Spinal cord (tissue), 10 donors: Measurements from ENCODE around the gene BARHL2. TPM values are rescaled to one million over a fixed set of nuclear protein-coding genes. Genes with fewer than 3 reads are reported as not detected.
A peak's percentile ranks its signal among the peaks of the same experiment; 100 is the strongest.

Source experiments
- DNase-seq, 6 donors: peaks; one replicate each; pipeline versions ENCODE4 v3.0.0 to v3.0.0-alpha.2; 2013 to 2015; ENCODE audit warnings: low spot score in 6 of 6, low read depth in 4 of 6
- H3K27ac ChIP-seq: one replicate; pipeline ENCODE4 v1.5.1; 2013; ENCODE audit warnings: low read depth, low read length, control low read depth
- H3K27me3 ChIP-seq: one replicate; pipeline ENCODE4 v1.6.1; 2013; ENCODE audit warnings: low read length; ENCODE audit not compliant: control insufficient read depth, insufficient read depth
- H3K36me3 ChIP-seq: one replicate; pipeline ENCODE4 v1.6.1; 2013; ENCODE audit warnings: low read length; ENCODE audit not compliant: control insufficient read depth, insufficient read depth
- H3K4me1 ChIP-seq: one replicate; pipeline ENCODE4 v1.6.1; 2013; ENCODE audit warnings: low read length; ENCODE audit not compliant: control insufficient read depth, insufficient read depth
- H3K4me3 ChIP-seq: one replicate; pipeline ENCODE4 v1.5.1; 2013; ENCODE audit warnings: low read depth, low read length, control low read depth
- H3K9me3 ChIP-seq: one replicate; pipeline ENCODE4 v1.6.1; 2013; ENCODE audit warnings: low read length; ENCODE audit not compliant: control insufficient read depth, insufficient read depth
- WGBS: methylation state at CpG from one replicate; pipeline ENCODE4 v1.1.5; 2013; ENCODE audit warnings: missing lambda C conversion rate; ENCODE audit not compliant: insufficient coverage; 5-methylcytosine and 5-hydroxymethylcytosine counted together
- long read RNA-seq, 4 donors: transcript quantifications; one replicate each; lab custom pipeline, GENCODE V29; 2026
- polyA plus RNA-seq, 2 donors: library from polyadenylated mRNA; unstranded; fragments of 120-200 nt; gene quantifications; one replicate each; pipeline ENCODE4 v1.2.1, GENCODE V29; 2013; ENCODE audit not compliant: insufficient read length in 2 of 2
- total RNA-seq, 2 donors: library from RNA; depleted of rRNA in 1 of 2; stranded (reverse); fragments of 120-200 nt in 1 of 2; fragments of >200 nt in 1 of 2; gene quantifications; one replicate each; pipeline versions ENCODE4 v1.2.3 to v1.2.4, GENCODE V29; 2013 to 2014
- donor health status: healthy.

BARHL2 gene
- total RNA-seq (under 1 TPM; 0.10 to 0.44 TPM), polyA plus RNA-seq (1 to 10 TPM; 3.7 to 3.8 TPM)
- long read RNA-seq, donor 1 = 0 reads
- long read RNA-seq, donor 2 = 0 reads
- long read RNA-seq, donor 3 = 0 reads
- long read RNA-seq, donor 4 = 0 reads

DNA sequence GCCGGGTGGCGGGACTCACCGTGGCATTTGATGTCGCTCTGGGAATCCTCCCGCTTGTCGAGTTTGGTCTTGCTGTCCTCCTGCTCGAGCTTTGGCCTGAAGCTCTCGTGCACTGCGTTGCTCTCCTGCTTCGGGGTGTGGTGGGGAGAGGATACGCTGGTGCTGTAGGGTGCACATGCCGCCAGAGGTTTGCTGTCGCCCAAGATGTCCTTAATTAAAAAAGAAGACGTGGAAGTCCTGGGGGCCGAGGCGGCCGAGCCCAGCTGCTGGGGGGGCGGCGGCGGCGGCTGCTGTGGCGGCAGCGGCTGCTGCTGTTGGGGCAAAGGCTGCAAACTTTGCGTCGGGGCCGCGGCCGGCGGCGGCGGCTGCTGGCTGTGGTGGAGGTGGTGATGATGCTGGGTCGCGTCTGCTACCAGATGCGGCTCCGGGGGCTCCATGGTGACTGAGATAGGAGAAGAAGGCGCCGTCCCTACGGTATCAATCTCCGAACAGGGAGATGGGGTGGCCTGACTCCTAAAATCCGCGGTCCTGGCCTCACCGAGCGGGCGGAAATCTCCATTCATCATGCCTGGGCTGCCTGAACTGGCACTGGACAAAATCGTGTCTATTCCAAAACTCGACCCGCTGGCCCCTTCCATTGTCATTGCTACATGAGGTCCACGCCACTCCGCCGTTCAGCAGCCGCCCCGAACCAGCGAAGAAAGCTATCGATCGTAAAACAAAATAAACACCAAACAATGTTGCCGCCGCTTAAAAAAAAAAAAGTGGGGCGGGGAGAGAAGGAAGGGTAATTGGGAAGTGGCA is at the start of gene BARHL2:
BARHL2 (minus strand) TSS at position 751 of the 804 bp plus-strand sequence; CDS start at position 644, 107 bp downstream.
- no peaks in the 10 kb centered on the region for H3K36me3 ChIP-seq
- H3K9me3 ChIP-seq = no peaks in the 10 kb centered on the region
- H3K27ac ChIP-seq = no peak within 1 kb of the TSS
- H3K27me3 ChIP-seq = peaks cover 100% of the 10 kb centered on the region
- under 1% methylated on average over 50 of the region's 58 CpGs for WGBS
- peak in 2 of 6 donors; percentile 4 to 9 for DNase-seq
- H3K4me1 ChIP-seq = peaks cover 40% of the 10 kb centered on the region
- H3K4me3 ChIP-seq = peak within 1 kb of the TSS; percentile 31

DNA sequence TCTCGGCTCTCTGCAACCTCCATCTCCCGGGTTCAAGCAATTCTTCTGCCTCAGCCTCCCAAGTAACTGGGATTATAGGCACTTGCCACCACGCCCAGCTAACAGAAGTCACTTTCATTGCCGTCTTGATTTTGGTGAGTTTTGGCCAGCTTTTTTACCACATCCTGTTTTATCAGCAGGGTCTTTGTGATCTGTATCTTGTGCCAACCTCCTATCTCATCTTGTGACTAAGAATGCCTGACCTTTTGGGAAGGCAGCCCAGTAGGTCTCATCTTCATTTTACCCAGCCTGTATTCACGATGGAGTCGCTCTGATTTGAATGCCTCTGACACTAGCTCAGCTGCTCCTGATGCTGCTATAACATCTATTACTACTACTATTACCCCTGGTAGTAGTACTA is 46.8 kb upstream of the BARHL2 start:
- 95% methylated on average over 4 of the region's 6 CpGs for WGBS

GRCh38 chr1:90763506-90763905 is 46.4 kb upstream of the BARHL2 start:
- no CpG with 5 or more reads among the region's 3 CpGs for WGBS
- no peak for DNase-seq
- Histone ChIP-seq H3K27ac (no peak overlapping the region), H3K4me3 (no peak overlapping the region), H3K27me3 (peaks cover 7% of the 10 kb centered on the region), H3K9me3 (no peaks in the 10 kb centered on the region), H3K36me3 (no peaks in the 10 kb centered on the region), H3K4me1 (peaks cover 5% of the 10 kb centered on the region)

More for the DNA sequence above, 46.8 kb upstream of the BARHL2 start:
- H3K4me3 ChIP-seq = no peak overlapping the region
- H3K9me3 ChIP-seq = no peaks in the 10 kb centered on the region
- H3K4me1 ChIP-seq = peaks cover 5% of the 10 kb centered on the region
- no peak for DNase-seq
- H3K27ac ChIP-seq = no peak overlapping the region
- H3K27me3 ChIP-seq = peaks cover 7% of the 10 kb centered on the region
- H3K36me3 ChIP-seq = no peaks in the 10 kb centered on the region

DNA sequence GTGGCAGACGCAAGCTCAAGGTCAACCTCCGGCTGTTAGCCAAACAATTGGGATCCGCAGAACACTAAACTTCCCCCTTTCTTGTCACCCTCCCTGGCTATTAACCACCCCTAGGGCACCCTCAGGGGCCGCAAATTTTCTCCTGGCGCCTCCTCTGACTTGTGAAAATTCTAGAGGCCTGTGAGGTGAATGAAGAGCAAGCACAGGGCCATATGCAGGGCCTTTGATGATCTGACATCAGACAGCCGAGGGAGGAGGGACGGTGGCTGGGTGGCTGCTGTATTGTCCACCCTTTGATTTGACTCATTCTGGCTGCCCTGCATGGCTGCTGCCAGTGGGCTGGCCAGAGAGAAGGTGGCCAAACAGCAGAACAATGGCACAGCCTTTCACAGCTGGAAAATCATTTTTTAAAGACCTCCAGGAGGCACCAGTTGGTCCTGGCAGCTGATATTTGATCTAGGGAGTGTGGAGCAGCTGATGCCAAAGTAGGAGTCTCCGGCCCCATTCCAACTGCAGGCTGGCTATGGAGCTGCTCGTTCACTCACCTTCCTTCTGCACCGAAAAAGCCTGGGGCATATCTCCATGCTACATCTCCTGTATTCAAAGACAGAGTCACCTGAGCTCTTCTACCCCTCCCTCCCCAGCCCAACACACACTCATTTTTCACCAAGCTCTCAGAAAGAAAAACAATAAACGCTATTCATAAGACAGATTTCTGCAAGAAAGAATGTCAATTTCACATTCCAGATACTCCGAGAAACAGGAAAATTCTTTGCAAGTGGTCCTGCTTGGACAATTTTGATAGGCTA is 44.9 kb upstream of the BARHL2 start:
- Histone ChIP-seq H3K4me1 (peaks cover 5% of the 10 kb centered on the region), H3K4me3 (no peak overlapping the region), H3K9me3 (no peaks in the 10 kb centered on the region), H3K27ac (no peak overlapping the region), H3K27me3 (peaks cover 7% of the 10 kb centered on the region), H3K36me3 (no peaks in the 10 kb centered on the region)
- WGBS = 15% methylated on average over 5 of the region's 12 CpGs
- peak in 2 of 6 donors; percentile 41 to 47 for DNase-seq

- Histone ChIP-seq H3K27me3 (peaks cover 7% of the 10 kb centered on the region), H3K36me3 (no peaks in the 10 kb centered on the region), H3K9me3 (no peaks in the 10 kb centered on the region), H3K4me3 (no peak overlapping the region), H3K4me1 (peaks cover 5% of the 10 kb centered on the region), H3K27ac (no peak overlapping the region)
- DNase-seq = no peak
- 77% methylated on average over 7 of the region's 7 CpGs for WGBS
Measured at GRCh38 chr1:90761156-90761555, 44.1 kb upstream of the BARHL2 start.

DNA sequence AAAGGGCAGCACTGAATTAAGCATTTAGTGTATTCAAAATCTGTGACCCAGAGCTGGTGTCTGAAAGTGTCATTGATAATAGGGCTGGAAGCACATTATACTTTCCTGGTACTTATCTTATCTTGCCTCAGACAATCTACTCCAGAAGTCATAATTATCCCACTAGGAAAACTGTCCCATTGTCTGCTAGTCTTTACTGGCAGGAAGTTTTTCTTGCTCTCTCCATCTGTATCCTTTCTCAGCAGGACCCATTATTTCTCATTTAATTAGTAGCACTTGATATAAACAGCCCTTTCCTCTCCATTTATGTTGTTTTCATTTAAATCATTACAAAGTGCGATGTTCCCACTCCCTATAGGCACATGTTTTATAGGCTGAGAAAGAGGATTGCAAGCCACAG is 36.5 kb upstream of the BARHL2 start:
- H3K4me1 ChIP-seq = no peaks in the 10 kb centered on the region
- H3K9me3 ChIP-seq = no peaks in the 10 kb centered on the region
- DNase-seq = no peak
- WGBS = no CpG with 5 or more reads among the region's 1 CpG
- peaks cover 2% of the 10 kb centered on the region for H3K27me3 ChIP-seq
- H3K4me3 ChIP-seq = no peak overlapping the region
- H3K27ac ChIP-seq = no peak overlapping the region
- no peaks in the 10 kb centered on the region for H3K36me3 ChIP-seq

GRCh38 chr1:90748668-90749067 is 31.6 kb upstream of the BARHL2 start:
- no peak overlapping the region for H3K27ac ChIP-seq
- DNase-seq = no peak
- H3K4me1 ChIP-seq = no peaks in the 10 kb centered on the region
- H3K4me3 ChIP-seq = no peak overlapping the region
- H3K36me3 ChIP-seq = no peaks in the 10 kb centered on the region
- H3K9me3 ChIP-seq = no peaks in the 10 kb centered on the region
- peaks cover 3% of the 10 kb centered on the region for H3K27me3 ChIP-seq

- Histone ChIP-seq H3K27me3 (peaks cover 3% of the 10 kb centered on the region), H3K9me3 (no peaks in the 10 kb centered on the region), H3K36me3 (no peaks in the 10 kb centered on the region), H3K4me3 (no peak overlapping the region), H3K27ac (no peak overlapping the region), H3K4me1 (no peaks in the 10 kb centered on the region)
- 92% methylated on average over 1 of the region's 1 CpG for WGBS
- no peak for DNase-seq
Measured at GRCh38 chr1:90746857-90747256, 29.8 kb upstream of the BARHL2 start.

DNA sequence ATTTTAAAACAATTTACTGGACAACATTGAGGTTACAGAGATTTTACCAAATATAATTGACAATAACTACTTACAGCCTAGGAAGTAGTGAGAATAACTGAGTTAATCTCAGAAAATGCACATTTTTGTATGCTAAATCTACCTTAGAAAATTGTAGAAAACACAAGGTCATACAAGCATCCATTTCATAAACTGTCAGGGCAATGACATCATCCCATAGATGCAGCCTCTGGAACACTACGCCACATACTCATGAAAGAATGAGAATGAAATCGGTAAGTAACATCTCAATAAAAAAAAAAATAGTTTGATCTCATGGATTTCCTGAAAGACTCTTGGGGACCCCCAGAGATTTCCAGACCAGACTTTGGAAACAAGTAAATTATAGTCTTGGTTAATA is 28.9 kb upstream of the BARHL2 start:
- Histone ChIP-seq H3K27ac (no peak overlapping the region), H3K4me3 (no peak overlapping the region), H3K9me3 (no peaks in the 10 kb centered on the region), H3K27me3 (peaks cover 3% of the 10 kb centered on the region), H3K36me3 (no peaks in the 10 kb centered on the region), H3K4me1 (no peaks in the 10 kb centered on the region)
- no CpG with 5 or more reads among the region's 2 CpGs for WGBS
- no peak for DNase-seq
